ENCODE data around the gene CD96.
"Not testable (repeated sequence)": the region's sequence is repeated elsewhere in the genome, so short reads cannot be mapped to it uniquely, and the experiment has no call there.

CD96 gene

DNA sequence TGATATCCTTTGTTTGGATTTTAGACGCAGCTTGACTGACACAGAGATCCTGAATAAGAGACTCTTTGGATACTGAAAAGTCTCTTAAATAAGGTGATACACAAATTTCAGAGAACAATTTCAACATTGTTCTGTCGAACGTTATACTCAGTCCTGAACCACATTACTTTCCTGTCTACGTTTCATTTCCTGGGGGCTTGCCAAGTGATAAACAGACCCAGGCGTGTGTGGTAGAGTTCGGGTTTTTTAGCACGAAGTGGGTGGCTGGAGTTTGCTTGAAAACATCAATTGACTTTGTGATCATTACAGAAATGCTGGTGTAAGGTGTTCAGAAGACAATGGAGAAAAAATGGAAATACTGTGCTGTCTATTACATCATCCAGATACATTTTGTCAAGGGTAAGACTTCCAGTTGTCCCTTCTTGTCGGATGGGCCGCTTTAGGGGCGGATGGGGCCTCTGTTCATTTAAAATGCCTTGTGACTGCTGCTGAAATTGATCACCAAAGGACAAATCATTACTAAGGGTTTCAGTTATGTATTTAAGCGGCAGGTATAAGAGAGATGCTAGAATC is at the start of gene CD96:
TSS of gene CD96 (plus strand) at position 287 of the 573 bp plus-strand sequence. CDS start at position 339, 52 bp downstream.
- DNase-seq = no peak

- DNase-seq = no peak
Observed at GRCh38 chr3:111493276-111493675, 48.7 kb upstream of the CD96 start.

DNA sequence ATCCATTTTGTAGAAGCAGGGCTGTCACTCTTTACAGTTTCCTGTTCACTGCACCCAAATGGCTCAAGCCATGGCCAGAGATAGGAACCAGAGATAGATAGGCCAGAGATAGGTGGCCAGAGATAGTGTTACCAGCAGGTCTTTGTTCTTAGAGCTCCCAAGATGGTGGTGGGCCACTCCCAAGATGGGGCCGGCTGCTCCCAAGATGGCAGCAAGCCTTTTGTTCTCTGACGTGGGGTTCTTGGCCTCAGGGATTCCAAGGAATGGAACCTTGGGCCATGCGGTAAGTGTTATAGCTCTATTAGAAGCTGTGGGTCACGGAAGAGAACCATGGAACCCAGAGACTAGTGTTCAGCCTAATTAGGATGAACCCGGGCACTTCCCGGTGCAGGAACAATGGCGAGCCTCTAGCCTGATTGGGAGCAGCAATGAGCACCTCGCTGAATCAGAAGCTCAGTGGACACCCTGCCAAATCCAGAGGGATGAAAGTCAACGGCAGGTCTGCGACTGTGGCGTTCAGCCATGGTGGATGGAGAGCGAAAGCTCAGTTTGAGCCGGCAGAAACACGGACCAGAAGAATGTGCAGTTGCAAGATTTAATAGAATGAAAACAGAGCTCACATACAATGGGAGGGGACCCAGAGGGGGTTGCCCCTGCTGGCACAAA is 45.0 kb upstream of the CD96 start:
- DNase-seq = no peak

DNA sequence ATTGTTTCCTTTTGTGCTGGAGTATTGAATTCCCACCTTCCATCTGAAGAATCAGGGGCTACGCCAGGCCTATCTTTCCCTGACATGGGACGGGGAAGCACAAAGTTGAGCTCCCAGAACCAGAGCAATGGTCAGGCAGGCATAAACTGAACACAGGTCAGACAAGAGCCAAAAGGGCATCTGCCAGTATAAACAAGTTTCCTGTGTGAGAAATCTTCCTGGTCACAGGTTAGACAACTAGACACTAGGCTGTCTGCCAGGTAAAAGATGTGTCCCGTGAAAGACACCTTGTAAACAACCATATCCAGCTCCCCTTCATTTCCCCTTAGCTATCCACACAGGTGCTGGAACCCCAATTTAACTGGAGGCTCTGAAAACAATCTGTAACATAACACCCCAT is 44.0 kb upstream of the CD96 start:
- no peak for DNase-seq

DNA sequence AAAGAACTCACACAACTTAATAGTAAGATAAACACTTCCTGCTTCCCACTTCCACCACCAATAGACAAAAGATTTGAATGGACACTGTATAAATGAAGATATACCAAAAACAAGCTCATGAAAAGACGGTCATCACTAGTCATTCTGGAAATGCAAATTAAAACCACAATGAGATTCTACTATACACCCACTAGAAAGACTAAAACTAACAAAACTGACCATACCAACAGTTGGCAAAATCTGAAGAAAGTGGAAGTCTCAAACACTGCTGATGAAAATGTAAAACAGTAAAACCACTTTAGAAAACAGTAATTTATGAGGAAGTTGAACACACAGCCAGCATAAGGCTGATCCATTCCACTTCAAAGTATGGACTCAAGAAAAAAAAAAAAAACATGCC is 35.6 kb upstream of the CD96 start:
- no peak for DNase-seq

GRCh38 chr3:111509308-111509707 is 32.7 kb upstream of the CD96 start:
- no peak for DNase-seq

DNA sequence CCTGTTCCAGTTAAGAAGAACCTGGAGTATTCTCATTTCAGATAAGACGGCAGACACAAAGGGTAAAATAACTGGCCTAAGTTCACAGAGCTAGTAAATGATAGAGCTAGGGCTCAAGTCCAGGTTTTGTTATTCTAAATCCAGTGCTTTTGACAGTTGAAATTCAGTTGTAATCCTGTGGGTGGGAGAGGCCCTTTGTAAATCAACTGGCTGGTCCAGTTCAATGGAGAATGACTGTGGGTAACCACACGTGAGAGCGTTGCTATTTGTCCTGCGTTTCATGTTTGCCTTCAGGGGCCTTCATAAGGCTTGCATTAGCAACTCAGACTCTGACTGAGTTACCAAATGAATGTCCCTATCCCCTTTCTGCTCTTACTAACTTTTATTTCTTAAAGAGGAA is 24.2 kb upstream of the CD96 start:
- no peak for DNase-seq

DNA sequence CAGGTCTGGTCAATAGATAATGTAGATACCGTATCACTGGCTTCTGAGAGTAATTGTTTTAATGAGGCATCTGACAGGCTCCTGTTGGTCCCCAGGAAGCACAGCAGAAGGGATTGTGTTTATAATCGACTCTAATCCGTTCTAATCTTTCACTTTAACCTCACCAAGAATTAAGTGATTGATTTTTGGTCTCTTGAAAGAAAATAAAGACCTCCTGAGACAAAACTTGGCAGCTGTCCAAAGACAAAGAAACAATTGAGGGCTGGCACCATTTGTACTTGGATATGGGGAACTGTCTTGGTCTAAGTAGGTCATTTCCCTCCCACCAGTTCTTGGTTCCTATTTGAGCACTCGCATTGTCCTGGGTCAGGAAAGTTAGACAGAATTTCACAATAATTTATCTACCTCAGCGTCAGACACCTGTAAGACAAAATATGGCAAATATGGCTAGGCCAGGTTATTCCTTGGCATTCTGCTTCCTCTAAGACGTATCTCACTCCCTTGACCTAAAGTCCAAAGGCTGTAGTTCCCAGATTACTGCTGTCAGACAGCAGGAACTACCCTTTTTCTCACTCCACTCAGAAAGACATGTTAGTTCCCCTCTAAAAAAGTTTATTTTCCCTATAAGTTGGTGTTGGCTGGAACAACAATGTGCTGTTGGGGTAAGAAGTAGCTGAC is 22.7 kb upstream of the CD96 start:
- DNase-seq = no peak

DNA sequence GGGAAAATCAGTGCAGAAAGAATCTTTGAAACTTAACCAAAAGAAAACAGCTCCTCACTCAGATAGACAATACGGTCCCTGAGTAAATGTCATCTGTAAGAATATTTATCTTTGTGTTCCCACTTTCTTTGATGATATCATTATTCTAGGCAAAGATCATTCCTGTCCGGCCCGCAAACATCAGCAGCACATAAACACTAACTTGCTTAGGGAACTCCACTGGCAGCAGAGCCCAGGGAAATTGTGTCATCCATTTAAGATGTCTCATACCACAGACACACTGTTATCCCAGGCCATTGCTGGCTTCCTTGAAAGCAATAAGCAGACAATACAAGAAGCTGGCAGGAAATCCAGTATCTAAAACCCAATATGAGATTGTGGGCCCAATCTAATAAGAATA is 20.1 kb upstream of the CD96 start:
- no peak for DNase-seq

- DNase-seq = not testable (repeated sequence)
Observed at GRCh38 chr3:111524486-111524885, 17.5 kb upstream of the CD96 start.

GRCh38 chr3:111531446-111531845 is 10.6 kb upstream of the CD96 start:
- no peak for DNase-seq

GRCh38 chr3:111534701-111535100 is 7.3 kb upstream of the CD96 start:
- DNase-seq = no peak

DNA sequence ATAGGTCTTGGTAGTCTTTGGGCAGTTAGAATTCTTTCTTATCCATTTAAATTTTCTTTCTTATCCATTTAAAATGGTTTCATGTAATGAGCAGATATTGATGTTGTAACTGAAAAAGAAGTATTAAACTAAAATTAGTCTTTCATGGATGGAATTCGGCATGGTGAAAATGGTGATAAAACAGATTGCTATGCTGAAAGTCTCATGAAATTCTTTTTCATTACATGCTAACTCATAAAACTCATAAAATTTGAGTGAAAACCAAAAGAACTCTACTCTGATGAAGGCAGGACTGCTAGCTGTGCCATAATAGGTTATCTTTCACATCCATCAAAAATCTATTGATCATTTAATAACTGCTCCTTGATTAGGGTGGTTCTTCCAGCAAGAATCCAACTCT is 3.9 kb upstream of the CD96 start:
- no peak for DNase-seq

GRCh38 chr3:111538681-111539083 is 3.3 kb upstream of the CD96 start:
- no peak for DNase-seq

- no peak for DNase-seq
Observed at GRCh38 chr3:111539351-111540331, 2.4 kb upstream of the CD96 start.

- no peak for DNase-seq
Observed at GRCh38 chr3:111541391-111541790, 606 bp upstream of the CD96 start.

DNA sequence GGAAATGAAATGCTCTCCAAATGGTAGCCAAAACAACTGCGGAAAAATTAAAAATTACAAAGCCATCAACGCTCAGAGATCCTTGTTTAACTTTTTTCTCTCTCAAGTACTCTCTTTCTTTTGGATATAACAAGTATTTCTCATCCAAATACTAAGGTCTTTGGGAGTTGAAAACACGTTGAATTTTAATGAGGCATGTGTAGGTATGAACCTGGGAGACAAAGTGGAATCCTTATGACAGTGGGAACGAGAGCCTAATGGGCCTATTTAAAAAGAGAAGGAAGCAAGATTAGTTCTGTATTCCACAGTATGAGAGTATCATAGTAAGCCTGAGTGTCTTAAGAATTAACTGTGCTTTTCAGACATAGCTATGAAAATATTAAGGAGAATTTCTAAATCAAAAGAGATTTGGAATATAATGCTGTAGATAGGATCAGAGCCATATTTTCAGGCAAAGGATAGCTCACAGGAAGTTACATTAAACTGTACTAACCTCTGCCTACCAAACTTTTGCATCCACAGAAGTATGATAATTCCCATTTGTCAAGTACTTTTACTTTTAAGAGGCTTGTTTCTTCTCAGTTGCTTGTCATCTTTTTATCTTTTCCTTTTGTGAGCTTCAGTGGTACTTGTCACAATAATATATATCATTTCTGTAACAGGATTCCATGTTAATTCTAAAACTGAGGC is 759 bp downstream of the CD96 start:
- DNase-seq = no peak

GRCh38 chr3:111545349-111545748 is 3.4 kb downstream of the CD96 start:
- no peak for DNase-seq

DNA sequence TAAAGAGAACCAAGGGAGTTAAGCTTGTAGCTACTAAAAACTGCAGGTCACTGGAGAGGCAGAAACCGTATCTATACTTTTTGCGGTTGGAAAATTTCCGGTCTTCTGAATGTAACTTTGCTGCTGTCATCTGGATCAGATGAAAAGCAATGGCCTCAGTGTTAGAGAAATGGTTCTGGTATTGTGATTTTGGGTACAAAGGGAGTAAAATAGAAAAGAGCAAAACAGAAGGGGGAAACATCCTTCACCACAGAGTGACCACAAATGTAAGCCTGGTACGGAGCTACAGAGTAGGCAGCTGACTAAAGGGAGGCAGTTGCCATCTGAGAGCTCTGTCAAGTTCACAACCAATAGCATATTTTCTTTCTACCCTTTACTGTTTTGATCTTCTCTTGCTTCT is 5.6 kb downstream of the CD96 start:
- no peak for DNase-seq

- DNase-seq = no peak
Observed at GRCh38 chr3:111548092-111548491, 6.1 kb downstream of the CD96 start.

GRCh38 chr3:111548756-111549155 is 6.8 kb downstream of the CD96 start:
- no peak for DNase-seq

DNA sequence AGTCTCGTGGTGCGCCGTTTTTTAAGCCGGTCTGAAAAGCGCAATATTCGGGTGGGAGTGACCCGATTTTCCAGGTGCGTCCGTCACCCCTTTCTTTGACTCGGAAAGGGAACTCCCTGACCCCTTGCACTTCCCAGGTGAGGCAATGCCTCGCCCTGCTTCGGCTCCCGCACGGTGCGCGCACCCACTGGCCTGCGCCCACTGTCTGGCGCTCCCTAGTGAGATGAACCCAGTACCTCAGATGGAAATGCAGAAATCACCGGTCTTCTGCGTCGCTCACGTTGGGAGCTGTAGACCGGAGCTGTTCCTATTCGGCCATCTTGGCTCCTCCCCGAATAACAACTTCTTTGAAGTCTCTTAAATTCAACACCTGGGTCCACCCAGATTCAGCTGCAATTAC is 19.9 kb downstream of the CD96 start:
- not testable (repeated sequence) for DNase-seq

DNA sequence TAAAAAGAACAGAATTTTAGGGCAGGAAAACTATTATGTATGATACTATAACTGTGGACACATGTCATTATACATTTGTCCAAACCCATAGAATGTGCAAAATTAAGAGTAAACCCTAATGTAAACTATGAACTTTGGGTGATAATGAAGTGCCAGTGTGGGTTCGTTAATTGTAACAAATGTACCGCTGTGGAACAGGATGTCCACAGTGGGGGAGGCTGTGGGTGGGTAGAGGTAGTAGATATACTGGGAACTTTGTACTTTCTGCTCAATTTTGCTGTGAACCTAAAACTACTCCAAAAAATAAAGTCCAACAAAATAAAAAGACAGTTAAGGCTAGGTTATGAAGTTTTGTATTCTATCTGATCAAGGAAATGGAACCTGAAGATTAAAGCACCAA is 24.8 kb downstream of the CD96 start:
- DNase-seq = no peak

Measured in NCI-H187 treated with DMSO at 0.1 percent for 48 hours (cell line).